Right cardiac atrium (tissue), 5 donors: ENCODE results near the gene MAP1B. TPM values are rescaled to one million over a fixed set of nuclear protein-coding genes. Genes with fewer than 3 reads are reported as not detected.

Experiments used
- ATAC-seq, 2 donors: fragments of 200-7000 bp; cut with Tn5 transposase; one replicate each; pipeline versions ENCODE4 v1.8.0 to v1.9.1; 2020; ENCODE audit warnings: moderate library complexity in 2 of 2, mild to moderate bottlenecking in 1 of 2
- DNase-seq, 3 donors: peaks; one replicate each; pipeline ENCODE4 v3.0.0-alpha.2; 2020
- H3K27ac ChIP-seq: one replicate; pipeline ENCODE4 v1.5.1; 2013; ENCODE audit warnings: mild to moderate bottlenecking, low read length, control low read depth, moderate library complexity
- H3K27me3 ChIP-seq: one replicate; pipeline ENCODE4 v1.6.1; 2013; ENCODE audit not compliant: control insufficient read depth, insufficient read depth
- H3K4me1 ChIP-seq: one replicate; pipeline ENCODE4 v1.6.1; 2013; ENCODE audit warnings: low read length; ENCODE audit not compliant: control insufficient read depth, insufficient read depth
- H3K4me3 ChIP-seq: one replicate; pipeline ENCODE4 v1.5.1; 2013; ENCODE audit warnings: low read length, control low read depth
- H3K9me3 ChIP-seq: one replicate; pipeline ENCODE4 v1.6.1; 2013; ENCODE audit warnings: low read length; ENCODE audit not compliant: control insufficient read depth
- WGBS: extraction: QIAGEN DNeasy Blood & Tissue Kit; methylation state at CpG from one replicate; pipeline ENCODE4 v1.1.7; 2013; 5-methylcytosine and 5-hydroxymethylcytosine counted together
- intact Hi-C, 4 donors: fragments of 100-400 bp; cut with DNase I; formaldehyde crosslinking; loops; one replicate each; pipeline versions ENCODE4 v1.11.0 to v1.14.0; 2022 to 2023
- polyA plus RNA-seq: library from polyadenylated mRNA; stranded (reverse); fragments of 200-250 nt; gene quantifications from one replicate; pipeline ENCODE4 v1.2.3, GENCODE V29; 2013
- total RNA-seq, 4 donors: library from RNA; stranded (reverse); fragmentation: NEBNext Ultra II Directional; extraction: Animal tissue kit (Norgen Biotek cat#: 25700); gene quantifications; one replicate each; pipeline ENCODE4 v1.2.1, GENCODE V29; 2021
- donor health status: healthy with polysubstance abuse.
- donor health status: DM: no; HTN: yes; CAD: no.
- donor health status: DM: no; HTN: no; CAD: no.
- donor health status: DM: no; HTN: yes; CAD: no; lungs with severe emphysema.
- donor health status: DM: yes; HTN: yes; CAD: no.

The MAP1B gene
- total and polyA plus RNA-seq, 5 donors, result 19.7 to 196 (median 94.9) TPM

DNA sequence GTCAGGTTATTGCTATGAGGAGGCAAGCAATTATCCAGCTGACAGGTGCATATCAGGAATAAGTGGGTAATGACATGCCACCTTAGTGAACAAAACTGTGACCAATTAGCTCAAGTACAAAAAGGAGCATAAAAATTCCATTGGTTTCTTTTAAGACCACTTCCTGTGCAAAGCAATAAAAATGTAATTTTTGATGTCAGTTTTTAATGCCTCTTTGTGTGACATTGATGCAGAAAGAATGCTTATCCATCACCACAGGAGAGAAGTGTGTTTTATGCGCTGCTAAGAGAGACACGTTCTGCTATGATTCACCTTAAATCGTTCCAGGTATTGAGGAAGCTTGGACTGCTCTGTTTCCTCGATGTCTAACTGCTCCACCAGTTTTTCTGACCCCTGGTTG lies 116.1 kb downstream of the MAP1B start:
- Histone ChIP-seq H3K4me3 (no peak overlapping the region), H3K9me3 (no peaks in the 10 kb centered on the region), H3K4me1 (no peaks in the 10 kb centered on the region), H3K27me3 (no peaks in the 10 kb centered on the region), H3K27ac (no peak overlapping the region)
- intact Hi-C loops, result no loop called here
- ATAC-seq (no peak), DNase-seq (no peak)
- 94% methylated on average over 4 of the region's 4 CpGs for WGBS

DNA sequence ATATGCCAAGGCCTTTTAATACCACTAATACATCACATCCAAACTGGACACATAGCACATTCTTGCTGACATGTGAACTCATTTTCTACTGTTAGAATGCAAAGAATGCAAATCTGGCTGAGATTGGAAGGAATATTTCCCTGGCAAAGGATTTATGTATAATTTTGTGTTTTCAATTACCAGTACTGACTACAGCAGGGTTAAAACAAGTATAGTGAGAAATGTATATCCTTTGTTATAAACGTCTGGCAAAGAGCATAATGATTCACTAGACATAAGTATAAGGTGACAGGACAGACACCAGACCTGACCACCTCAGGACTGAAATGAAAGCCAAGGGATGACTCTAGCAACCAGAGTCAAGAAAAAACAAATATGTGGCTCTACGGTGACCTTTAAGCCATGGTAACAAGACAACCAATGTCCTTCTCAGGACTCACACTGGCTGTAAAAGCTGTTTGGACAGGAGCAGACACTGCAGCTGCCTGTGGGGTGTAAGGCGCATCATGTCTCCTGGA lies 117.7 kb downstream of the MAP1B start:
- 59% methylated on average over 3 of the region's 3 CpGs for WGBS

DNA sequence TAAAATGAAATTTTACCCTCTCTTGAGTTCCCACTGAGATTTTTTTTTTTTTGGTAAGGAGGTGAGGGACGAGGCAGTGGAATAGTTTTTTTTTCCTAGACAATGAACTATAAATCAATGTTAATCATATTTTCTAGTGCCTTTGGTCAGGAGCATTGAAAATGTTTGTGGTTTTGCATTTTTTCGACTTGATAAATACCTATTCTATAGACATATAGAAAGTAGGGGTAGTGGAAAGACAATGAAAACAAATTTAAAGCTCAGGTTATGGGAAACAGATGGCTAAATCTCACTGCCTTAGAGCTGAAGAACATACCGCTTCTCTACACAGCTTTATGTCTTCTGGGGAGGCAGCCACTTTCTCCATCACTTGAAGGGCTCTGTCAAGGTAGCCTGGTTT lies 118.5 kb downstream of the MAP1B start:
- DNase-seq, result no peak
- Histone ChIP-seq H3K27me3 (no peaks in the 10 kb centered on the region), H3K4me1 (no peaks in the 10 kb centered on the region), H3K4me3 (no peak overlapping the region), H3K9me3 (no peaks in the 10 kb centered on the region), H3K27ac (no peak overlapping the region)
- ATAC-seq, result no peak
- 96% methylated on average over 3 of the region's 3 CpGs for WGBS
- intact Hi-C loops, result no loop called here

More for the DNA sequence above, 117.7 kb downstream of the MAP1B start:
- intact Hi-C loops, result no loop called here
- Histone ChIP-seq H3K27me3 (no peaks in the 10 kb centered on the region), H3K4me1 (no peaks in the 10 kb centered on the region), H3K9me3 (no peaks in the 10 kb centered on the region), H3K4me3 (no peak overlapping the region), H3K27ac (no peak overlapping the region)
- ATAC-seq (peak in 1 of 2 donors; percentile 71), DNase-seq (no peak)

DNA sequence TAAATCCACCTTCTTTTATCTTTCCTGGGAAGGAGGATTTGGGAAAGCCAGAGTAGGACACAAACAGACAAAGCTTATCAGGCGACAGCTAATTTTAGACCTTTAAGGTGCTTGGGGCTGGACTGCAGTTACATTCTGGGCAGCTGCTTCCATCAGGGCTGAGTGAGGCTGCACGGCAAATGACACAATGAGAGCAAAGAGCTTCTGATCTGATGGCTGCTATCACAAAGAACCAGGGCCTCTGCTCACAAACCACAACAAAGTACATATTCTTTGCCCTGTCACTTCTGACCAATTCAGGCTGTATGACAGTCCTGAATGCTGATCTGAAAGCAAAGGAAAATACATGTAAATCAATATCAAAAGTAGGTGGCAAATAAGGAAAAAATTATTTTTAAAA lies 119.7 kb downstream of the MAP1B start:
- H3K4me3 ChIP-seq, result no peak overlapping the region
- 67% methylated on average over 2 of the region's 2 CpGs for WGBS
- H3K27me3 ChIP-seq, result no peaks in the 10 kb centered on the region
- DNase-seq (peak in 1 of 3 donors; percentile 46), ATAC-seq (peak; percentile 68 to 81)
- intact Hi-C loops, result no loop called here
- peak overlapping the region; percentile 74 for H3K27ac ChIP-seq
- no peaks in the 10 kb centered on the region for H3K9me3 ChIP-seq
- no peaks in the 10 kb centered on the region for H3K4me1 ChIP-seq

DNA sequence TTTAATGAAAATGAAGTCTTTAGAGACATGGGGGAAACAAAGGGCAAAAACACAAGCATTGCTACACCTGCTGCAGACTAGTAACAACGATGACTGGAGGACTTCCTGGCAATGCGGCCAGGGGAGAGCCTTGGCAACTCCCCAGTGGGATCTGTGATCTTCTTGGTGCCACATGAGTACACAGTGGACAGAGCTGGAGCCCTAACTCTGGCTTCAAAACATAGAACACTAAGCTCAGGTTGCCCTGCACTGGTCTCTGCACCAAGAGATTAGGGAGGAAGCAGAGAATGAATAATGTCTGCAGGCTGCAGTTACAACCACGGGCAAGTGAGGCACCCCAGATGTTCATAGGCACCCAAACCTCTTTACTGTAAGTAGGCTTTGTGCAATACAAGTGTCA lies 121.7 kb downstream of the MAP1B start:
- Histone ChIP-seq H3K9me3 (no peaks in the 10 kb centered on the region), H3K4me1 (no peaks in the 10 kb centered on the region), H3K4me3 (no peak overlapping the region), H3K27ac (peak overlapping the region; percentile 12), H3K27me3 (no peaks in the 10 kb centered on the region)
- intact Hi-C loops, result no loop called here
- ATAC-seq (peak; percentile 52 to 77), DNase-seq (peak in 2 of 3 donors; percentile 33 to 63)
- 65% methylated on average over 3 of the region's 3 CpGs for WGBS

DNA sequence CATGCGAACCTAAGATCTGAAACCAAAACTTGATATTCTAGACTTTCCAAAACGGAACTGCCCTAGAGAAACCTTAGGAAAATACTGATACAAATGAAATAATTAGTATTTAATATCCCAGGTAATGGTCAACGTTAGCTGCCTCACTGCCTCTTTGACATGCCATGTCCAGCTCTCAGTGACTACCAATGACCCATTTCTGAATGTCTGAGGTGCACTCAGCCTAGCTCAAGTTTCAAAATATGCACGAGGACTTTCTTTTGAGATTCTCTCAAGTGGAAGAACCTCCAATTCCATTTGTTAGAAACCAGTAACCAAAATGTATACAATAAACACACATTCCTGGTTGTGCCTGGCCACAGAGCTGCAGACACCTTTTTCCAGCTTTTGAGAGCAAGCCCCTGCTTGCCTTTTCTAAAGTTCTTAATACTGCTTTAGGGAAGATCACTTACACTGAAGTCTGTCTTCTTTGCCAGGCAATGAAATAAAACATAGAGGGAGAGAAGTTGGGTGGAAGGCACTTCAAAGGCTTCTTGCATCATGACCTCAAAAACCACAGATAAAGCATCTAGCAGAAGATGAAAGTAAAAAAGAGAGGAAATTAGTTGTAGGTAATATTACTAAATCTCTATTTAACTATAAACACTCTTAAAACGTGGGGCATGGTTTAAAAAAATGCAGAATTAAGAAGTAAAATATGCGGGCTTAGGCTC lies 124.9 kb downstream of the MAP1B start:
- Histone ChIP-seq H3K4me3 (no peak overlapping the region), H3K27ac (no peak overlapping the region), H3K27me3 (no peaks in the 10 kb centered on the region), H3K4me1 (no peaks in the 10 kb centered on the region), H3K9me3 (no peaks in the 10 kb centered on the region)
- ATAC-seq (no peak), DNase-seq (no peak)
- WGBS, result 84% methylated on average over 6 of the region's 6 CpGs
- intact Hi-C loops, result no loop called here

DNA sequence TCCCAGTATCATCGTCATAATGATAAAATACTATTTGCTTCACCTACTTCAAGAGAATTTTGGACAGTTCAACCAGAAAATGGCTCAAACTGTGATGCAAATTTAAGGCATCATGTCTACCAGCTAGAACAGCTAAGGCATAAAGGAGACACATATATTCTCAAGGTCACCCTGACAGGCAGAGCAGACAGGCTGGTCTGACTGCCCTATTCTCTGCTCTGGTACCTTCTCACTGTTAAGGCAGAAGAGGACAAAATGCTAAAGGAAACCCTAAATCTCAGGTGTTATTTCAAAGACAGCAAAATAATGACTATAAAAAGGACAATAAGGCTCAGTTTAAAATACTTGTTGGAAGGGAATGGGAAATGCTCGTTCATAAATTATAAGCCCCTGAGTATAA lies 125.6 kb downstream of the MAP1B start:
- DNase-seq, result no peak
- H3K27ac ChIP-seq, result no peak overlapping the region
- intact Hi-C loops, result no loop called here

DNA sequence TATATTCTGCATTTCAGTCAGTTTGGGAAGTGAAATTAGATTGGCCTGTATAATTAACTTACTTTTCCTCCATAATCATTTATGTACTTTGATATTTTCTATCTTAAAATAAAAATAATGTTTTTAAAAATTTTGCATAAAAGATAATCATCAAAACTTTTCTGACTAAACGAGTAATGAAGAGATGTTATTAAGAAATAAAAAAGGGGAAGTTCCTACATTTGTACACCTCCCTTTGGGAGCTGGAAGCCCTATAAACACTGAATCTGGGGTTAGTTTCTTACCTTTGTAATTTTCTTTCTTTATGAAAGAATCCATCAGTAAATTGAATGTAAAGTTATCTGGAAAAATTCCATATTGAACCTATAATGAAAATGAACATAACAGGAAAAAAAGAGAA lies 126.6 kb downstream of the MAP1B start:
- Histone ChIP-seq H3K27me3 (no peaks in the 10 kb centered on the region), H3K4me1 (no peaks in the 10 kb centered on the region), H3K27ac (no peak overlapping the region), H3K4me3 (no peak overlapping the region), H3K9me3 (no peaks in the 10 kb centered on the region)
- intact Hi-C loops, result no loop called here
- DNase-seq (no peak), ATAC-seq (no peak)
- 51% methylated on average over 1 of the region's 1 CpG for WGBS

More for the DNA sequence above, 125.6 kb downstream of the MAP1B start:
- WGBS, result 81% methylated on average over 2 of the region's 2 CpGs
- Histone ChIP-seq H3K27me3 (no peaks in the 10 kb centered on the region), H3K4me3 (no peak overlapping the region), H3K4me1 (no peaks in the 10 kb centered on the region), H3K9me3 (no peaks in the 10 kb centered on the region)
- ATAC-seq, result peak in 1 of 2 donors; percentile 36

DNA sequence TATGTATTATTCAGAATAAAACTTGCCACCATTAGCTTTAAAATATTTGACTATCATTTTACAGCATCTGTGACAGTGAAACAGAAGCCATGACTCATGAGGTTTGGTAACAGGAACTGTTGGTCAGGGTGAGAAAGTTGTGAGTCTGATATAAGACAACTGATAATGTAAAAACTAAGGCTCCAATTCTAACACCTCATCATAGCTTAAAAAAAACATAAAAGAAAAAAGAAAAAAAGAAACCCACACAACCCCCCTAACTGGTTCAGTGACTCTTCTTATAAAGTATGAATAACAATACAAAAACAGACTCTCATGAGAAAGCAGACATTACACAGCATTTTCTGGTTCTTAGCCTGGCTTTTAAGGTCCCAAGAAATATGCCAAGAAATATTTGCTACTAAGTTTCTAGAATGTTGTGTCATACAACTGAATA lies 127.0 kb downstream of the MAP1B start:
- Histone ChIP-seq H3K27ac (no peak overlapping the region), H3K4me3 (no peak overlapping the region), H3K4me1 (no peaks in the 10 kb centered on the region), H3K9me3 (no peaks in the 10 kb centered on the region), H3K27me3 (no peaks in the 10 kb centered on the region)
- intact Hi-C loops, result no loop called here
- ATAC-seq (peak in 1 of 2 donors; percentile 57), DNase-seq (no peak)

DNA sequence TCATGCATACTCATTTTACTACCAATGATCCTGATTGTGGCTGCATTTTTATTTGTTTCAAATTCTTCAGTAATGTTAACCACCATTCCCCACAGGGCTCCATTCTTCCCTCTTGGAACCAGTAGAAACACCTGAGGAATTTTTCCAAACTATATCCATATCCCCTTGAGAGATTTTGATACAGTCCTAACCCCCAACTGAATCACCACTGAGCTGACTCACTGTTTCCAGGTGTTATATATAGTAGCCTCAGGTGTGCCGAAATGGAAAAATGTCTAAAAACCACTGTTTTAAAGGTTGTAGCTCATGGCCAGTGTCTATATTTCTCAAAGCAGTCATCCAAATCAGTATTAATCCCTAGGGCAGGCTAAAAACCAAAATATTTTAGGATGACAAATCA lies 127.6 kb downstream of the MAP1B start:
- Histone ChIP-seq H3K9me3 (no peaks in the 10 kb centered on the region), H3K27ac (no peak overlapping the region), H3K27me3 (no peaks in the 10 kb centered on the region), H3K4me3 (no peak overlapping the region), H3K4me1 (no peaks in the 10 kb centered on the region)
- ATAC-seq, result no peak
- WGBS, result 94% methylated on average over 1 of the region's 1 CpG
- no peak for DNase-seq
- intact Hi-C loops, result no loop called here

DNA sequence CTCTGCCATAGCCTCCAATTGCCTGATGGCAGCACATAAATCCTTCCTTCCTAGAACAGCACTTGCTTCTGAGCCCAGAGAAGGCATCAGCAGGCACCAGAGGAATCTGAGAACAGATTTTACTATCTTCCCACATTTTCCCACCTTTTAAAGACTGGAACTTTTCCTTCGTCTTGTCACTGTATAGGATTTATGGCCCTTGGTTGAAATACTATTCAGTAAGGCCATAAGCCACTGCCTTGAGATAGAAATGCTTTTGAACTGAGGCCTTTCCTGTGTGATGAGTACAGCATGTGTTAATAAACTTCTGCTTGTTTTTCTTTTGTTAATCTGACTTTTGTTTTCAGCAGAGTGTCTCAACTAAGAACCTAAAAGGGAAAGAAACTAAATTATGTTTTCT lies 128.4 kb downstream of the MAP1B start:
- Histone ChIP-seq H3K4me3 (no peak overlapping the region), H3K4me1 (no peaks in the 10 kb centered on the region), H3K27me3 (no peaks in the 10 kb centered on the region), H3K27ac (no peak overlapping the region), H3K9me3 (no peaks in the 10 kb centered on the region)
- 95% methylated on average over 1 of the region's 1 CpG for WGBS
- no peak for ATAC-seq
- DNase-seq, result no peak
- intact Hi-C loops, result no loop called here
